SIG-M5 (cell line): ENCODE measurements around the gene C1orf198.
"Not testable (repeated sequence)": the region's sequence is repeated elsewhere in the genome, so short reads cannot be mapped to it uniquely, and the experiment has no call there.

Experiments
- DNase-seq: peaks from one replicate; lab custom pipeline; 2025; lab: John Stamatoyannopoulos, UW

The C1orf198 gene

GRCh38 chr1:230860617-230861384 lies 7.5 kb downstream of the C1orf198 start:
- DNase-seq = no peak

DNA sequence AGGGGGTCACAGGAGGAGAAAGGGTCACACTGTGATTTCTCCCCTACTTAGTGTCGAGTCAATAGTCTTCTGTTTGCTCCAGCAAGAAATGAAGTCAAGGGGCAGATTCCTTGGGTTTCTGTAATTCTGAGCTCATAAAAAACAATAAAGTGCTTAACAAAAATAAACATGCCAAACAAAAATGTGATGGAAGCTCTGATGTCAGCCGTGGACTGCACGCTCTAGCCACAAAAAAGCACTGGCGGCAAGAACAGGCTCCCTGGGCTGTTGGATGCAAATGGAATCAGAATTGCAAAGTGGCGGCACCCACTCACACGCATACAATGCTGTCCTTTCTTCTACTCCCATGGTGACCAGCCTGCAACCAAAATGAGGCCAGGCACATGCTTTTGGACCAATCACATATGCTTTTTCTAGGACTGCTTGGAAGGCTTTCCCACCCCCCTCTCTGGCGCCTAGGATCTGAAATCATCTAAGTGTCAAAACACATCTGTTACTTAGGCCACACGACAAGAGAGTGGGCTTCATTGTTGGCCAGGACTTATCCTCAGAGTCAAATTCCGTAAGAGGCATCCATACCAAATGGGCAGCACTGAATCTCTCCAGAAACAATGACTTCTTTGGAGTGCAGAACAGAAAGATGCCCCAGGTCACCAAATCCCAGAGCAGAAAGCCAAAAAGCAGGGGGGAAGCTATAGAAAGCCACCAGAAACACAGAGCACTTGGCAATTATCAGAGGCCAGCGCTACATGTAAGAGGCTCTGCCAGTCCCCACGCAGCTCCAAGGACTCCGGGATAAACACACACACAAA lies 9.2 kb downstream of the C1orf198 start:
- DNase-seq = no peak

- no peak for DNase-seq
Measured at GRCh38 chr1:230858236-230858820, 10.0 kb downstream of the C1orf198 start.

- no peak for DNase-seq
Measured at GRCh38 chr1:230857822-230858221, 10.5 kb downstream of the C1orf198 start.

DNA sequence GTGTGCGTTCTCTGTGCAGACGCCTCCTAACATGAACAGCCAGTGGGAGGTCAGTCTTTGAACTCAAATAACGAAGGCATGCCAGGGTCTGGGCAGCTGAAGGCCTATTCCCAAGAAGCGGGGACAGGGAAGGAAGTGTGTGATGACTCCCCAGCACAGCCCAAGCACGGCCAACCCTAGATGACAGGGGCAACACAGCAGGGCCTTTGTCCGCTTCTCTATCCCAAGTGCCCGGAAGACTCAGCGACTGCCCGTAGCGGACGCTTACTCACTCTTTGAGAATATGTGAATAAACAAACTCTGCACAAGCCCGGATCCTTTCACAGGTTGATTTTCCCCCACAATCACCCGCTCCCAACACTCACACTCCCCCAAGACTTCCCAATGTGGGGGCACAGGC lies 11.2 kb downstream of the C1orf198 start:
- DNase-seq = no peak

DNA sequence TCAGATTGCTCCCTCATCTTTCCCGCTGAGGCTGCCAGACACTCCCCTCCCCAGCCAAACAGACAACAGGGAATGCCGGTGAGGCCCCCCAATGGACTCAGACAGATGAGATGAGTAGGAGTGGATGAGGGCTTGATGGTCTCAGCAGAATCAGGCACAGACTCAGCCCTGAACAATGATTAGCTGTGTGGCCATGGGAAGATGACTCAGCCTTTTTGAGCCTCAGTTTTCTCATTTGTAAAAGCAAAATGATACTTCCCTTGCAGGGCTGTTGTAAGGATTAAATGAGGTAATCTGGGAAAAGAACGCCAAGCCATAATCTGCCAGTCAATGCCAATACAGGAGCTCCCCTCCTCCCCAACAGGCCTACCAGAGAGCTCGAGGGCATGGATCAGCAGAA lies 12.4 kb downstream of the C1orf198 start:
- no peak for DNase-seq

DNA sequence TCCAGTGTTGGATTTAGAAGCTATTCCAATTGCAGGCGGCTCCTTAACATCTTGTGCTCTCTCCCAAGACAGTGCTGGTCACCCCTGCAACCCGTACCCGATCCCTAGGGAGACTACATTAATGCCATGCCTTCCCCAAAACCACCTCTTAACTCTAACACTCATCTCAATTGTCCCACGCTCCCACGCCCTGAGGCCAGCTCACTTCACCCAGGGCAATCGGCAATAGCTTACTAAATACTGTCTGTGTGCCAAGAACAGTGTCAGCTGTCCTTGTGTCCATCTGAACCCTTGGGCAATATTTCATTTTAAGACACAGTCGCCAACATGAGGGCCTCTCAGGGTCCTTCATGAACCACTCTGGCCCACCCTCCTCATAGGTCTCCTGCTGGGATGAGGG lies 13.9 kb downstream of the C1orf198 start:
- DNase-seq = no peak

DNA sequence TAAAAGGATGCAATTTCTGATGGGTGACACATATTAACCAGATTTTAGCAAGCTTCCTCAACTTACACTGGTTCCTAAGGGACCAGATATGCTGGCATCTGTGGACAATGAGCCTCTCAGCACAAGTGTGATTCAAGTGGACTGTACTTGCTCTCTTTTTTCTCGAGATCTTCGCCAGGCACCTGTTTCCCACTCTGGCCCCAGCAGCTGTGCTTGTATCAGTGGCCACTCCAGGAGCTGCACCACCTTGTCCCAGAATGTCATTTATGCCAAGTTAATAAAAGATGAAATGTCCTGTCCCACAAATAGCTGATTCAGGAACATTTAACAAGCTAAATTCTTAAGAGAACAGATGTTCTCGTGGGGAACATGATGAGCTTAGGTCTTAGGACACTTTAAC lies 14.6 kb downstream of the C1orf198 start:
- no peak for DNase-seq

GRCh38 chr1:230852959-230853358 lies 15.4 kb downstream of the C1orf198 start:
- DNase-seq = no peak

DNA sequence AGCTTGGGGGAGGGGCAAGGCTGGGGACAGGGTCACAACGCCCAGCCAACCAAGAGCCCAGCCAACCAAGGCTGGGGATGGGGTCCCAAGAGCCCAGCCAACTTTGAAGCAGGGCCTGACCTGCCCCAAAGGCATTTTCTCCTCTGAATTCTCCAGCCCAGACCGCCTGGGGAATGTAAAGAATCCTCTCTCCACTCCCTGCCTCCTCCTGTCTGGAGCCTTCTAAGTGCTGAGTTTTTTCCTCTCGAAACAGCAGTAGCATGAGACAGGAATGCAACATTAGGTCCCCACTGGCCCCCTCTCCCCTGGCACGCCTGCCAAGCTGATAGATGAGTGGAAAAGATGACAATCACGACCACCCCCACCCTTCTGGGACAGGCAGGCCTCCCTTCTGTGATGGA lies 17.0 kb downstream of the C1orf198 start:
- no peak for DNase-seq

GRCh38 chr1:230850547-230850946 lies 17.8 kb downstream of the C1orf198 start:
- no peak for DNase-seq

DNA sequence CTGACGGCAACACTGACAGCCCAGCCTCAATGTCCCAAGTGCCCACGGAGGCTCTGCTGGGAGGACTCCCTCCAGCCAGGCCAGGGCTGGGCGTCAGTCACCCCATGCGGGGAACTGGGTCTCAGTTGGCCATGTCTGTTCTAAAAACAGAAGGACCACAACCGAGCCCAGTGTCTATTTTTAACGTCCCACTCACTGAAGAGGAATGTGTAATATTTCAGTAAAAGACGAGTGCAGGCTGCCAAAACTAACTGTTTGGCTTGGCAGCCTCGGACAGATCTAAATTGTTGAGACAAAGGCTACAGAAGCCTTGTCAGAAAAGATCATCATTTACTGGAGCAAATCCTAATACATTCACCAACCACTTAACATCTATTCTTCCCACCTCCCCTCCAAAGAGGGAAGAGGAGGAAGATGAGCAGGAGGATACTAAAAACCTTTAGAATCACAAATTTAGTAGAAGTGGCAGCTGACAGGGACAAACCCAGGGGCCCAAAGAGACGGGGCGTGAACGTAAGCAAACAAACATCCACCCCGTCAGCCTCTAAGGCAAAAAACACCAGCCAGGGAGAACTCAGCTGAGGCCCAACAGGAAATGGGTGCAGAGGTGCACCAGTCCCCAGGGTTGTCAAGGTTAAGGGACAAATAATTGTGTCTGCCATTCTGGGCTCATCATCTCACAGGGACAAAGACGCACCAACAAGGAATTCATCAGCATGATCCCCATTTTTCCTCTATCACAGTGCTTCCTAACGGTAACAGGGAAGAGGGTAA lies 18.7 kb downstream of the C1orf198 start:
- no peak for DNase-seq

GRCh38 chr1:230848235-230848634 lies 20.1 kb downstream of the C1orf198 start:
- DNase-seq = no peak

DNA sequence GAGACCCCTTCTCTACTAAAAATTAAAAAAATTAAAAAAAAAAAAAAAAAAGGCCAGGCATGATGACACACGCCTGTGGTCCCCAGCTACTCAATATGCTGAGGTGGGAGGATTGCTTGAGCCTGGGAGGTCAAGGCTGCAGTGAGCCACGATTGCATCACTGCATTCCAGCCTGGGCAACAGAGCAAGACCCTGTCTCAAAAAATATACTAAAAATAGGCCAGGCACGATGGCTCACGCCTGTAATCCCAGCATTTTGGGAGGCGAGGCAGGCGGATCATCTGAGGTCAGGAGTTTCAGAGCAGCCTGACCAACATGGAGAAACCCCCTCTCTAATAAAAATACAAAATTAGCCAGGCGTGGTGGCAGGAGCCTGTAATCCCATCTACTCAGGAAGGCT lies 23.1 kb downstream of the C1orf198 start:
- not testable (repeated sequence) for DNase-seq

GRCh38 chr1:230844561-230844960 lies 23.8 kb downstream of the C1orf198 start:
- no peak for DNase-seq

DNA sequence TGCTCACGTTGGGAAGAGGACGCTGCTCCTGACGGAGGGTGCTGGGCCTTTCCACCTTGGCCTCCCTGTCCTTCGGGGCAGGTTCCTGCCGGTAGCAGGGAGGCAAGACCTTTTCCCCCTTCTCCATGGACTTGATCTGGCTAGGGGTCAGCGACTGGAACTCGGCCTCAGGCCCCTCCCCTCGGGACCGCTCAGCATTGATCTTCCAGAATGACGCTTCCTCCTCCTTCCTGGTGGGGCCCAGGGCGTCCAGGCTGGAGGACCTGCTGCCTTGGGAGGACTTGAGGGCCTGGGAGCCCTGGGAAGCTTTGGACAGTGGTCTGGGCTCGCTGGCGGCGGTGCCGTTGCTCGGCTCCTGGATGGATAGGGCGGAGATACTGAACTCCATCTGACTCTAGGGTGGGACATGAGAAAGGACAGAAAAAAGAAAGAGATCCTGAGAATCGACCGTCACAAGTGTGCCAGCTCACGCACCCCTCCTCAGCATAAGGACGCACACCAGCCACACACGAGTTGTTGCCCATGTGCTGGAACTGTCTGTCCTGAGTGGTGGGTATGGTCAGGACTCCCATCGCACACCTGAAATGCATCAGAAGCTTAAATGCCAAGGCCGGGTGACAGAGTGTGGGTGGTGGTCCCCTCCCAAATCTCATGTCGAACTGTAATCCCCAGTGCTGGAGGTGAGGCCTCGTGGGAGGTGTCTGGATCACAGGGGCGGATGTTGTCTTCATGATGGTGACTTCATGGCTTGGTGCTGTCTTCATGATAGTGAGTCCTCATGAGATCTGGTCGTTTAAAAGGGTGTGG lies 24.6 kb downstream of the C1orf198 start:
- DNase-seq = no peak

DNA sequence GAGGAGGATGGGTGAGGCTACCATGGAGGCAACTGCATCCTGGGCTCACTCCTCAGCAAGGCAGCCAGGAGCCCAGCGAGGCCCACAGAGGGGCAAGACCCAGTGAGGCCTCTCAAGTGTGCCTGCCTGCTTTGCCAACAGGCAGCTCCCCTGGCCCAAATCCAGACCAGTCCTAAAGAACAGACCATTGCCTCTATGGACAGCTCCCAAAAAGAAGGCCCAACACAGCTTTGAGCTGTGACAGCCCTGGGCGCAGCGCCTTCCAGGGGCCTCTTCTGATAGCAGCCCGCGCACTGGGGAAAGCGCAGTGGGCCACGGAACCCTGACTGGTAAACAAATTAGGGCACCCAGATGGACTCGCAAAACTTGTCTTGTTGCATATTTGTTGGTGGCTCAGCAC lies 25.5 kb downstream of the C1orf198 start:
- DNase-seq = no peak

GRCh38 chr1:230839173-230839572 lies 29.1 kb downstream of the C1orf198 start:
- DNase-seq = no peak

GRCh38 chr1:230836793-230837192 lies 31.5 kb downstream of the C1orf198 start:
- DNase-seq = no peak

- no peak for DNase-seq
Measured at GRCh38 chr1:230836347-230836746, 32.0 kb downstream of the C1orf198 start.

GRCh38 chr1:230834292-230834691 lies 34.0 kb downstream of the C1orf198 start:
- no peak for DNase-seq
